Left lung (tissue), 10 donors: ENCODE data around the gene DIPK2B. TPM values are rescaled to one million over a fixed set of nuclear protein-coding genes. Genes with fewer than 3 reads are reported as not detected.

Experiments
- ATAC-seq: fragments of 200-7000 bp; cut with Tn5 transposase; one replicate; pipeline ENCODE4 v1.9.1; 2020; ENCODE audit warnings: moderate library complexity
- DNase-seq, 4 donors: peaks; one replicate each; pipeline ENCODE4 v3.0.0-alpha.2; 2013 to 2020
- H3K27ac ChIP-seq, 2 donors: fragments of 200-600 bp; sonication (generic) in 1 of 2; one replicate each; pipeline versions ENCODE4 v1.5.0 to v1.8.0; 2020 to 2021
- H3K27me3 ChIP-seq, 2 donors: fragments of 200-600 bp; sonication (generic) in 1 of 2; one replicate each; pipeline versions ENCODE4 v1.5.0 to v1.8.0; 2020 to 2021
- H3K36me3 ChIP-seq, 2 donors: fragments of 200-600 bp; sonication (generic) in 1 of 2; one replicate each; pipeline versions ENCODE4 v1.5.0 to v1.8.0; 2020 to 2021
- H3K4me1 ChIP-seq, 2 donors: fragments of 200-600 bp; one replicate each; pipeline ENCODE4 v1.8.0; 2021
- H3K4me3 ChIP-seq, 2 donors: fragments of 200-600 bp; sonication (generic) in 1 of 2; one replicate each; pipeline versions ENCODE4 v1.5.0 to v1.8.0; 2020 to 2021; ENCODE audit warnings: mild to moderate bottlenecking in 1 of 2
- H3K9me3 ChIP-seq, 2 donors: fragments of 200-600 bp; sonication (generic) in 1 of 2; one replicate each; pipeline versions ENCODE4 v1.5.0 to v1.8.0; 2020 to 2021
- intact Hi-C, 2 donors: fragments of 100-400 bp; cut with DNase I; formaldehyde crosslinking; loops; one replicate each; pipeline versions ENCODE4 v1.11.2 to v1.14.2; 2022
- polyA plus RNA-seq, 6 donors: library from polyadenylated mRNA; unstranded; fragments of 120-200 nt; gene quantifications; one replicate each; pipeline ENCODE4 v1.2.1, GENCODE V29; 2013; ENCODE audit not compliant: insufficient read length in 6 of 6
- total RNA-seq, 2 donors: library from RNA; stranded (reverse); fragmentation: NEBNext Ultra II Directional; extraction: Animal tissue kit (Norgen Biotek cat#: 25700); gene quantifications; one replicate each; pipeline ENCODE4 v1.2.1, GENCODE V29; 2021
- TF ChIP-seq, protein P1 (sequence below), 2 donors: fragments of 200-600 bp; sonication (generic) in 1 of 2; IDR thresholded peaks; one replicate each; pipeline versions ENCODE4 v1.5.0 to v1.8.0; 2021; ENCODE audit warnings: antibody characterized with exemption in 2 of 2
- donor health status: DM: no; HTN: yes; CAD: no.
- donor health status: DM: no; HTN: no; CAD: no.

The DIPK2B gene
- total and polyA plus RNA-seq, 8 donors: 9.2 to 40.6 (median 31.3) TPM

DNA sequence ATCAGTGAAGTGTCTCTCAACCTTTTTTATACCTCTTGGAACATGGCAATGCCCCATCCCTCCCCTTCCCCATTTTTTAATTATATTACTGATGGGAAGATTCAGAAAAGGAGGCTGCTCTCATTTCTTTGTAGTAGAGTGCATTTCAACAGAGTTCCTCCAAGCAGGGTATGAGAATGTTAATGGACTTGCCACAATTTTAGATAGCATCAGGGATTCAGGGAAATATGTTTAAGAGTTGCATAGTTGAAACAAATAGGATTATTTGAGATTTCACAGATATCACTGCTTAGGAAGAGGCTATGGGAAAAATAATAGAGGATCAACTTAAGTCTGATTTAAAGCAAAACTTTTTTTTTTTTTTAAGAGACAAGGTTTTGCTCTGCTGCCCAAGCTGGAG, 46.2 kb downstream of the DIPK2B start:
- no peak for ATAC-seq
- H3K9me3 ChIP-seq: no peaks in the 10 kb centered on the region
- TF ChIP-seq, protein P1, sequence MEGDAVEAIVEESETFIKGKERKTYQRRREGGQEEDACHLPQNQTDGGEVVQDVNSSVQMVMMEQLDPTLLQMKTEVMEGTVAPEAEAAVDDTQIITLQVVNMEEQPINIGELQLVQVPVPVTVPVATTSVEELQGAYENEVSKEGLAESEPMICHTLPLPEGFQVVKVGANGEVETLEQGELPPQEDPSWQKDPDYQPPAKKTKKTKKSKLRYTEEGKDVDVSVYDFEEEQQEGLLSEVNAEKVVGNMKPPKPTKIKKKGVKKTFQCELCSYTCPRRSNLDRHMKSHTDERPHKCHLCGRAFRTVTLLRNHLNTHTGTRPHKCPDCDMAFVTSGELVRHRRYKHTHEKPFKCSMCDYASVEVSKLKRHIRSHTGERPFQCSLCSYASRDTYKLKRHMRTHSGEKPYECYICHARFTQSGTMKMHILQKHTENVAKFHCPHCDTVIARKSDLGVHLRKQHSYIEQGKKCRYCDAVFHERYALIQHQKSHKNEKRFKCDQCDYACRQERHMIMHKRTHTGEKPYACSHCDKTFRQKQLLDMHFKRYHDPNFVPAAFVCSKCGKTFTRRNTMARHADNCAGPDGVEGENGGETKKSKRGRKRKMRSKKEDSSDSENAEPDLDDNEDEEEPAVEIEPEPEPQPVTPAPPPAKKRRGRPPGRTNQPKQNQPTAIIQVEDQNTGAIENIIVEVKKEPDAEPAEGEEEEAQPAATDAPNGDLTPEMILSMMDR (IDR thresholded peaks at IDR 0.05): no peak
- H3K27ac ChIP-seq: no peak overlapping the region
- no peak for DNase-seq
- no peak overlapping the region for H3K4me3 ChIP-seq
- no peaks in the 10 kb centered on the region for H3K36me3 ChIP-seq
- H3K4me1 ChIP-seq: no peaks in the 10 kb centered on the region
- intact Hi-C loops: no loop called here
- H3K27me3 ChIP-seq: no peaks in the 10 kb centered on the region

DNA sequence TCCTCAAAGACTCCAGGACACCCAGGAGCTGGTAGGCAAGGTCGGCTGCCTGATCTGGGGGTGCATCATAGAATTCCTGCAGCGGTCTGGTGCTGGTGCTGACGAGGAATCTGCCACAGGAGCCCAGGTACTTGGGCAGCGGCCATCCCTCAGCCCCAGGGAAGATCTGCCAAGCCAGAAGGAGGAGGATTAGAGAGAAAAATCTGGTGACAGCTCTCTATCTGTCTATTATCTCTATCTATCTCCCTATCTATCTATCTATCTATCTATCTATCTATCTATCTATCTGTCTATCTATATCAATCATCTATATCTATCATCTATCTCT, 46.7 kb downstream of the DIPK2B start:
- Histone ChIP-seq H3K27ac (no peak overlapping the region), H3K36me3 (no peaks in the 10 kb centered on the region), H3K4me1 (no peaks in the 10 kb centered on the region), H3K4me3 (no peak overlapping the region), H3K27me3 (no peaks in the 10 kb centered on the region), H3K9me3 (no peaks in the 10 kb centered on the region)
- intact Hi-C loops: no loop called here
- no peak for ATAC-seq
- TF ChIP-seq, protein P1 (IDR thresholded peaks at IDR 0.05): no peak
- DNase-seq: no peak
